GM19025 (cell line): ENCODE measurements around the gene HEXB.
A peak's percentile ranks its signal among the peaks of the same experiment; 100 is the strongest.
"Not testable (repeated sequence)": the region's sequence is repeated elsewhere in the genome, so short reads cannot be mapped to it uniquely, and the experiment has no call there.

ENCODE experiments used
- ATAC-seq: cut with Tn5 transposase; IDR thresholded peaks from one replicate; pipeline ENCODE4 v1.9.1; 2021; ENCODE audit warnings: mild to moderate bottlenecking, low read depth, moderate library complexity; ENCODE audit not compliant: unreplicated experiment

Gene HEXB

GRCh38 chr5:74655716-74656115, 29.3 kb upstream of the HEXB start:
- ATAC-seq: no peak

GRCh38 chr5:74657165-74657564, 27.9 kb upstream of the HEXB start:
- no peak for ATAC-seq

GRCh38 chr5:74659172-74659571, 25.9 kb upstream of the HEXB start:
- ATAC-seq: no peak

GRCh38 chr5:74660140-74660539, 24.9 kb upstream of the HEXB start:
- ATAC-seq: no peak

- ATAC-seq: no peak
These were observed 24.2 kb upstream of the HEXB start for GRCh38 chr5:74660873-74661272.

- ATAC-seq: no peak
These were observed 20.5 kb upstream of the HEXB start for GRCh38 chr5:74664551-74664950.

- no peak for ATAC-seq
These were observed 19.8 kb upstream of the HEXB start for GRCh38 chr5:74665273-74665672.

GRCh38 chr5:74665816-74666215, 19.2 kb upstream of the HEXB start:
- no peak for ATAC-seq

- no peak for ATAC-seq
These were observed 17.6 kb upstream of the HEXB start for GRCh38 chr5:74667396-74667795.

- no peak for ATAC-seq
These were observed 15.2 kb upstream of the HEXB start for GRCh38 chr5:74669821-74670220.

- ATAC-seq: no peak
These were observed 14.5 kb upstream of the HEXB start for GRCh38 chr5:74670396-74671038.

GRCh38 chr5:74672215-74672877, 12.7 kb upstream of the HEXB start:
- no peak for ATAC-seq

GRCh38 chr5:74673011-74673790, 11.8 kb upstream of the HEXB start:
- ATAC-seq: no peak

- not testable (repeated sequence) for ATAC-seq
These were observed 8.6 kb upstream of the HEXB start for GRCh38 chr5:74676466-74676865.

GRCh38 chr5:74678123-74678522, 6.9 kb upstream of the HEXB start:
- not testable (repeated sequence) for ATAC-seq

- ATAC-seq: not testable (repeated sequence)
These were observed 5.7 kb upstream of the HEXB start for GRCh38 chr5:74679300-74679699.

- no peak for ATAC-seq
These were observed 5.1 kb upstream of the HEXB start for GRCh38 chr5:74679966-74680365.

GRCh38 chr5:74685979-74686631, 1.1 kb downstream of the HEXB start:
- ATAC-seq: peak; percentile 33

GRCh38 chr5:74686962-74687751, 2.1 kb downstream of the HEXB start:
- ATAC-seq: no peak

GRCh38 chr5:74693191-74693590, 8.2 kb downstream of the HEXB start:
- ATAC-seq: no peak
